ENCODE data around the gene CPEB2. TPM values are rescaled to one million over a fixed set of nuclear protein-coding genes. Genes with fewer than 3 reads are reported as not detected.
A peak's percentile ranks its signal among the peaks of the same experiment; 100 is the strongest.

Gene CPEB2
- total RNA-seq (2021; fragmentation: NEBNext Ultra II Directional; extraction: Animal tissue kit (Norgen Biotek cat#: 25700)) (1.9 and 2.0 TPM in 2 replicates), polyA plus RNA-seq (2011; rRNA removed) (0.31 and 0.39 TPM in 2 replicates), polyA minus RNA-seq (2011; rRNA and poly(A)+ RNA removed) (1.1 and 1.3 TPM in 2 replicates)
- 0.61 TPM for polyA plus RNA-seq (2011; cell fraction: cytosol; rRNA removed)
- 0.63 TPM for polyA plus RNA-seq (2011; cell fraction: nucleus; rRNA removed)
- 0.73 to 1.2 TPM (median 0.79 TPM) in 4 replicates for polyA plus RNA-seq (2012, experiment 1 of 2)
- polyA plus RNA-seq (2012, experiment 2 of 2), result 0.07 TPM
- polyA plus RNA-seq (2013, experiment 1 of 2), result 0.51 TPM
- 0.63 TPM for polyA plus RNA-seq (2013, experiment 2 of 2)
- 1.5 TPM for polyA minus RNA-seq (2011; cell fraction: cytosol; rRNA and poly(A)+ RNA removed)
- 2.6 TPM for polyA minus RNA-seq (2011; cell fraction: nucleus; rRNA and poly(A)+ RNA removed)
- long read RNA-seq, experiment 1, result 0 reads
- long read RNA-seq, experiment 2, result 0 reads

- peaks cover 0 to 20% (median 4%) of the 10 kb centered on the region in 4 experiments; a peak in 3 of 7 replicates for H3K27me3 ChIP-seq (replicated peaks in 1 of 4; ENCODE audit: control insufficient read depth in 3 of 4, extremely low read depth in 1 of 4, insufficient read depth in 3 of 4, low read length in 3 of 4)
- no peak within 1 kb of the TSS for H2BK120ac ChIP-seq (replicated peaks; ENCODE audit: low read depth, low read length)
- H4K5ac ChIP-seq (ENCODE audit: insufficient read length, low read depth, low read length), result peak within 1 kb of the TSS; percentile 66
- peak within 1 kb of the TSS; percentile 58 to 87 (median 67) for H3K4me3 ChIP-seq (ENCODE audit: extremely low read depth in 1 of 4, insufficient read depth in 2 of 4, low read depth in 3 of 4, low read length in 4 of 4)
- no peak within 1 kb of the TSS for H3K14ac ChIP-seq (ENCODE audit: insufficient read length)
- H3K27ac ChIP-seq (ENCODE audit: low read depth, low read length), result no peak within 1 kb of the TSS
- H2BK20ac ChIP-seq (ENCODE audit: low read length), result no peak within 1 kb of the TSS
- FAIRE-seq (no peak), DNase-seq (ENCODE audit: low read depth in 1 of 2, low spot score in 2 of 2) (peak; percentile 71 to 85)
- H2BK5ac ChIP-seq (ENCODE audit: low read depth, low read length), result peak within 1 kb of the TSS; percentile 71; the same call in 1 of the 2 replicates
- CTCF ChIA-PET (ENCODE audit: partially characterized antibody), result interaction anchor here (0.8 to 1.4 kb wide), 3 partner anchors 14 to 130 kb away, joined by 3 to 4 read pairs (median 3); no protein-coding TSS in a partner anchor
- WGBS, 2 experiments (ENCODE audit: extremely low coverage in 1 of 2, insufficient coverage in 1 of 2, insufficient read length in 1 of 2, insufficient replicate concordance in 2 of 2, low coverage in 1 of 2, low lambda C conversion rate in 2 of 2, missing lambda C conversion rate in 1 of 2), result 1% methylated on average over 25 of the region's 104 CpGs; no CpG with 5 or more reads in 1 of the 2 experiments
- H3K36me3 ChIP-seq (ENCODE audit: control insufficient read depth in 2 of 4, insufficient read depth in 4 of 4, low read length in 3 of 4), result no peaks in the 10 kb centered on the region
- POLR2A ChIA-PET (ENCODE audit: partially characterized antibody), result no interaction called here
- no peak within 1 kb of the TSS for H2AK5ac ChIP-seq (ENCODE audit: low read depth, low read length)
- H3K23me2 ChIP-seq (ENCODE audit: low read depth, low read length), result peaks cover 19% of the 10 kb centered on the region; the same call in 1 of the 2 replicates
- no peaks in the 10 kb centered on the region for H3K79me1 ChIP-seq (ENCODE audit: low read depth, low read length)
- no peak within 1 kb of the TSS; the same call in 1 of the 2 replicates for H3K18ac ChIP-seq (ENCODE audit: extremely low read depth, low read length)
- H3K9me3 ChIP-seq (ENCODE audit: insufficient read depth in 2 of 2, low read depth in 1 of 2, low read length in 1 of 2), result no peaks in the 10 kb centered on the region
- no peak within 1 kb of the TSS for H3K56ac ChIP-seq (replicated peaks; ENCODE audit: insufficient read length, low read depth, low read length)
- H3K4me1 ChIP-seq (replicated peaks in 1 of 4; ENCODE audit: control insufficient read depth in 3 of 4, insufficient read depth in 4 of 4, low read length in 3 of 4), result peaks cover 0 to 4% (median under 1%) of the 10 kb centered on the region in 4 experiments; a peak in 4 of 7 replicates
- H3K9ac ChIP-seq (replicated peaks in 1 of 4; ENCODE audit: extremely low read depth in 1 of 4, low read depth in 3 of 4, low read length in 3 of 4), result peak within 1 kb of the TSS in 1 of 4 experiments; percentile 65; a peak in 2 of 7 replicates
- no peak within 1 kb of the TSS for H2BK12ac ChIP-seq (ENCODE audit: low read depth, low read length)
- no peaks in the 10 kb centered on the region for H3K79me2 ChIP-seq (ENCODE audit: control insufficient read depth in 1 of 2, insufficient read depth in 2 of 2, low read length in 2 of 2)
- H3K23ac ChIP-seq (ENCODE audit: insufficient read length), result no peak within 1 kb of the TSS
- peak within 1 kb of the TSS; percentile 80 for H2AFZ ChIP-seq (ENCODE audit: low read length)
- H4K8ac ChIP-seq (ENCODE audit: extremely low read depth, insufficient read depth, low read length), result peak within 1 kb of the TSS; percentile 89
- H4K91ac ChIP-seq (replicated peaks; ENCODE audit: insufficient read length, low read length), result peak within 1 kb of the TSS; percentile 73
- H4K20me1 ChIP-seq (replicated peaks in 1 of 2; ENCODE audit: control insufficient read depth in 1 of 2, insufficient read depth in 2 of 2, low read length in 2 of 2), result no peaks in the 10 kb centered on the region
- peak within 1 kb of the TSS; percentile 67 to 70 for H3K4me2 ChIP-seq (ENCODE audit: insufficient read depth in 1 of 2, low read depth in 2 of 2, low read length in 2 of 2)
- H3K4ac ChIP-seq (replicated peaks; ENCODE audit: insufficient read length, low read depth, low read length), result no peak within 1 kb of the TSS
- H2BK15ac ChIP-seq (ENCODE audit: low read length), result no peak within 1 kb of the TSS
- no peak for TF ChIP-seq SAP30 (IDR thresholded peaks at IDR 0.05; ENCODE audit: insufficient read depth, insufficient replicate concordance, low read length)
- TF ChIP-seq HDAC2 (IDR thresholded peaks at IDR 0.05; ENCODE audit: borderline replicate concordance in 1 of 2, low read depth in 2 of 2, low read length in 2 of 2), result 0 out of 4 replicates have a peak, but pooled peaks of 1 of the 2 experiments have one; percentile 23
- TF ChIP-seq CTBP2 (IDR thresholded peaks at IDR 0.05; ENCODE audit: borderline replicate concordance, insufficient read depth, insufficient read length, low read length), result peak; percentile 92
- TF ChIP-seq FOSL1 (IDR thresholded peaks at IDR 0.05; ENCODE audit: insufficient read depth, low read depth, low read length), result 0 out of 2 replicates have a peak, but pooled peaks have one; percentile 39
- no peak for TF ChIP-seq KDM5A (IDR thresholded peaks at IDR 0.05; ENCODE audit: low read length)
- TF ChIP-seq BACH1 (IDR thresholded peaks at IDR 0.05; ENCODE audit: low read length), result peak; percentile 54; the same call in 1 of the 2 replicates
- peak; percentile 79 for TF ChIP-seq KDM4A (IDR thresholded peaks at IDR 0.05; ENCODE audit: low read depth, low read length, severe bottlenecking)
Measured at GRCh38 chr4:15001869-15002658, at the start of gene CPEB2. Gene CPEB2, plus strand, starts transcription at chr4:15002481. Its CDS starts 193 bp downstream, at chr4:15002674.

Data from H1 (cell line).